Glutamatergic neuron (in vitro differentiated cells): ENCODE measurements around the gene MLXIP. TPM values are rescaled to one million over a fixed set of nuclear protein-coding genes. Genes with fewer than 3 reads are reported as not detected.

Experiments used
- DNase-seq: peaks from one replicate; pipeline ENCODE4 v3.0.0; 2022
- H3K27ac Mint-ChIP-seq: one replicate; pipeline ENCODE4 v1.8.0; 2020; ENCODE audit warnings: mild to moderate bottlenecking, mixed read lengths, inconsistent platforms; ENCODE audit not compliant: unreplicated experiment
- H3K27me3 Mint-ChIP-seq: one replicate; pipeline ENCODE4 v1.8.0; 2020; ENCODE audit warnings: mild to moderate bottlenecking, moderate library complexity, mixed read lengths, inconsistent platforms; ENCODE audit not compliant: unreplicated experiment
- H3K36me3 Mint-ChIP-seq: one replicate; pipeline ENCODE4 v1.8.0; 2020; ENCODE audit warnings: mild to moderate bottlenecking, mixed read lengths, inconsistent platforms; ENCODE audit not compliant: unreplicated experiment
- H3K4me1 Mint-ChIP-seq: one replicate; pipeline ENCODE4 v1.8.0; 2020; ENCODE audit warnings: mild to moderate bottlenecking, low read depth, mixed read lengths, inconsistent platforms; ENCODE audit not compliant: unreplicated experiment
- H3K4me3 Mint-ChIP-seq: one replicate; pipeline ENCODE4 v1.8.0; 2020; ENCODE audit warnings: mild to moderate bottlenecking, mixed read lengths, inconsistent platforms; ENCODE audit not compliant: unreplicated experiment
- H3K9me3 Mint-ChIP-seq: one replicate; pipeline ENCODE4 v1.8.0; 2020; ENCODE audit warnings: mild to moderate bottlenecking, moderate library complexity, mixed read lengths, inconsistent platforms; ENCODE audit not compliant: unreplicated experiment
- CTCF ChIP-seq: fragments of 200-600 bp; sonication (generic); IDR thresholded peaks from one replicate; pipeline ENCODE4 v1.5.0; 2021; ENCODE audit not compliant: partially characterized antibody, unreplicated experiment
- total RNA-seq: library from RNA; stranded (reverse); fragmentation: NEBNext Ultra II Directional; extraction: Animal tissue kit (Norgen Biotek cat#: 25700); gene quantifications from one replicate; pipeline ENCODE4 v1.2.1, GENCODE V29; 2021; ENCODE audit not compliant: unreplicated experiment

The MLXIP gene
- total RNA-seq, 1 donor from 2014 or later: 120 TPM

- peaks cover 5% of the 10 kb centered on the region for H3K9me3 Mint-ChIP-seq
- peaks cover 14% of the 10 kb centered on the region for H3K36me3 Mint-ChIP-seq
- TF ChIP-seq CTCF: peak; percentile 75
- no peak overlapping the region for H3K27ac Mint-ChIP-seq
- peak overlapping the region; percentile 11 for H3K4me3 Mint-ChIP-seq
- no peaks in the 10 kb centered on the region for H3K4me1 Mint-ChIP-seq
- peak; percentile 82 for DNase-seq
- no peaks in the 10 kb centered on the region for H3K27me3 Mint-ChIP-seq
Observed at GRCh38 chr12:122190842-122191668, 112.5 kb downstream of the MLXIP start.

GRCh38 chr12:122192441-122192840 lies 113.9 kb downstream of the MLXIP start:
- peaks cover 5% of the 10 kb centered on the region for H3K9me3 Mint-ChIP-seq
- DNase-seq: no peak
- H3K27me3 Mint-ChIP-seq: no peaks in the 10 kb centered on the region
- no peak overlapping the region for H3K4me3 Mint-ChIP-seq
- peaks cover 14% of the 10 kb centered on the region for H3K36me3 Mint-ChIP-seq
- TF ChIP-seq CTCF: no peak
- H3K27ac Mint-ChIP-seq: no peak overlapping the region
- no peaks in the 10 kb centered on the region for H3K4me1 Mint-ChIP-seq

- H3K27me3 Mint-ChIP-seq: no peaks in the 10 kb centered on the region
- peaks cover 8% of the 10 kb centered on the region for H3K9me3 Mint-ChIP-seq
Observed at GRCh38 chr12:122194804-122195203, 116.2 kb downstream of the MLXIP start.

GRCh38 chr12:122195405-122195804 lies 116.8 kb downstream of the MLXIP start:
- Mint-ChIP-seq H3K4me1 (no peaks in the 10 kb centered on the region), H3K36me3 (peaks cover 14% of the 10 kb centered on the region), H3K9me3 (peaks cover 8% of the 10 kb centered on the region), H3K4me3 (peak overlapping the region; percentile 25), H3K27ac (no peak overlapping the region), H3K27me3 (no peaks in the 10 kb centered on the region)
- no peak for DNase-seq
- no peak for TF ChIP-seq CTCF

More at GRCh38 chr12:122194804-122195203, 116.2 kb downstream of the MLXIP start:
- DNase-seq: no peak
- no peak overlapping the region for H3K4me3 Mint-ChIP-seq
- no peak for TF ChIP-seq CTCF
- peaks cover 14% of the 10 kb centered on the region for H3K36me3 Mint-ChIP-seq
- no peak overlapping the region for H3K27ac Mint-ChIP-seq
- no peaks in the 10 kb centered on the region for H3K4me1 Mint-ChIP-seq

Other genes starting within 250 kb of the MLXIP start
- not detected for gene HPD, start 219.9 kb upstream of the MLXIP start, total RNA-seq
- gene PSMD9, start 190.0 kb upstream of the MLXIP start, total RNA-seq: 53.2 TPM
- gene CFAP251, start 160.2 kb upstream of the MLXIP start, total RNA-seq: 2.8 TPM
- gene BCL7A, start 56.9 kb upstream of the MLXIP start, total RNA-seq: 148 TPM
- gene IL31, start 95.5 kb downstream of the MLXIP start, total RNA-seq: not detected
- gene LRRC43, start 104.4 kb downstream of the MLXIP start, total RNA-seq: 4.3 TPM
- 1.8 TPM for gene B3GNT4, start 125.0 kb downstream of the MLXIP start, total RNA-seq
- gene DIABLO, start 147.3 kb downstream of the MLXIP start, total RNA-seq: 68.7 TPM
- 49.2 TPM for gene VPS33A, start 187.7 kb downstream of the MLXIP start, total RNA-seq